HepG2 (cell line): Measurements from ENCODE around the gene YEATS4. TPM values are rescaled to one million over a fixed set of nuclear protein-coding genes. Genes with fewer than 3 reads are reported as not detected.

ENCODE experiments used
- ATAC-seq: fragments of 200-7000 bp; cut with Tn5 transposase; 3 replicates; pipeline ENCODE4 v1.9.1; 2020; ENCODE audit warnings: mild to moderate bottlenecking, moderate library complexity
- BruUV-seq: library from RNA; stranded (reverse); fragments of 400-500 nt; replicated peaks from 2 replicates; lab custom pipeline; 2021; lab: Mats Ljungman, UMichigan
- CTCF ChIA-PET: fragments of 300-600 bp; formaldehyde crosslinking; extraction: SDS; loops from one replicate; lab custom pipeline; 2021; ENCODE audit warnings: low total read pairs, inconsistent platforms, low intra/inter-chr PET ratio; lab: Yijun Ruan, JAX
- POLR2A ChIA-PET: fragments of 350-600 bp; sonication (Branson Sonifier 250); formaldehyde crosslinking; loops from one replicate; lab custom pipeline; 2020; ENCODE audit warnings: antibody characterized with exemption, inconsistent platforms; lab: Yijun Ruan, JAX
- DNase-seq: peaks from one replicate; pipeline ENCODE4 v3.0.0-alpha.2; 2015; ENCODE audit warnings: low spot score
- FAIRE-seq: peaks from 3 replicates; lab custom pipeline; 2011; peaks lifted over from hg19 to GRCh38; lab: Jason Lieb, UNC
- H2AFZ ChIP-seq: one replicate; pipeline ENCODE4 v1.6.1; 2011; ENCODE audit warnings: low read length, inconsistent platforms
- H3K27ac ChIP-seq: fragments of 300-600 bp; 3 replicates; pipeline ENCODE4 v1.8.0; 2011; ENCODE audit warnings: mixed run types, mild to moderate bottlenecking, mixed read lengths, low read length, inconsistent platforms; ENCODE audit not compliant: insufficient read depth; ENCODE audit errors: extremely low read length
- H3K27me3 ChIP-seq, 2 experiments: fragments of 200-600 bp in 1 of 2; 2 replicates in 1 of 2; 3 replicates in 1 of 2; pipeline versions ENCODE4 v1.6.0 to v1.8.0; 2011; ENCODE audit warnings: low read length in 2 of 2, mild to moderate bottlenecking in 2 of 2, moderate library complexity in 2 of 2, inconsistent platforms in 1 of 2; ENCODE audit not compliant: insufficient read depth in 2 of 2, control insufficient read depth in 1 of 2
- H3K36me3 ChIP-seq, 2 experiments: fragments of 200-600 bp in 1 of 2; replicated peaks in 1 of 2; 2 replicates in 1 of 2; 3 replicates in 1 of 2; pipeline versions ENCODE4 v1.5.1 to v1.8.0; 2011; ENCODE audit warnings: low read length in 2 of 2, inconsistent platforms in 1 of 2; ENCODE audit not compliant: insufficient read depth in 2 of 2, control insufficient read depth in 1 of 2
- H3K4me1 ChIP-seq: 2 replicates; pipeline ENCODE4 v1.5.1; 2012; ENCODE audit warnings: low read length, inconsistent platforms; ENCODE audit not compliant: insufficient read depth
- H3K4me2 ChIP-seq: 2 replicates; pipeline ENCODE4 v1.6.0; 2011; ENCODE audit warnings: low read depth, low read length, inconsistent platforms
- H3K4me3 ChIP-seq, 3 experiments: fragments of 200-600 bp in 1 of 3; sonication (generic), shearing (Covaris generic) in 1 of 3; replicated peaks in 1 of 3; 2 replicates each; pipeline ENCODE4 v1.5.1; 2011 to 2016; ENCODE audit warnings: low read length in 3 of 3, inconsistent platforms in 2 of 3, low read depth in 2 of 3, mild to moderate bottlenecking in 2 of 3, control low read depth in 1 of 3, mixed read lengths in 1 of 3; ENCODE audit not compliant: insufficient read depth in 1 of 3
- H3K79me2 ChIP-seq: one replicate; pipeline ENCODE4 v1.6.1; 2011; ENCODE audit warnings: low read length, inconsistent platforms; ENCODE audit not compliant: insufficient read depth
- H3K9ac ChIP-seq: 2 replicates; pipeline ENCODE4 v1.6.0; 2011; ENCODE audit warnings: mild to moderate bottlenecking, low read depth, low read length, inconsistent platforms; ENCODE audit not compliant: insufficient read depth
- H3K9me3 ChIP-seq: 2 replicates; pipeline ENCODE4 v1.5.1; 2012; ENCODE audit warnings: mild to moderate bottlenecking, low read length
- H4K20me1 ChIP-seq: 2 replicates; pipeline ENCODE4 v1.6.0; 2011; ENCODE audit warnings: inconsistent platforms, mild to moderate bottlenecking, low read length, moderate library complexity; ENCODE audit not compliant: insufficient read depth
- CEBPB ChIP-seq: IDR thresholded peaks from 2 replicates; pipeline ENCODE4 v1.6.1; 2011; ENCODE audit warnings: low read depth, low read length, improper control_type of control experiment, borderline replicate concordance
- ELF3 ChIP-seq: IDR thresholded peaks from 2 replicates; pipeline ENCODE4 v1.6.1; 2016; ENCODE audit warnings: missing genetic modification reagents, missing compliant biosample characterization
- GPBP1L1 ChIP-seq: sonication (generic); formaldehyde crosslinking; IDR thresholded peaks from 2 replicates; pipeline ENCODE4 v1.5.0; 2020; ENCODE audit warnings: mild to moderate bottlenecking, missing genetic modification reagents
- MAZ ChIP-seq, 2 experiments: sonication (generic) in 1 of 2; formaldehyde crosslinking in 1 of 2; IDR thresholded peaks; 2 replicates each; pipeline versions ENCODE4 v1.5.0 to v1.6.1; 2012 to 2020; ENCODE audit warnings: low read depth in 2 of 2, mild to moderate bottlenecking in 2 of 2, borderline replicate concordance in 1 of 2, improper control_type of control experiment in 1 of 2, low read length in 1 of 2, missing genetic modification reagents in 1 of 2, moderate library complexity in 1 of 2
- SP1 ChIP-seq, 2 experiments: fragments of 450-650 bp in 1 of 2; sonication (generic) in 1 of 2; formaldehyde crosslinking in 1 of 2; IDR thresholded peaks; 2 replicates each; pipeline versions ENCODE4 v1.4.0 to v1.6.1; 2016 to 2020; ENCODE audit warnings: missing genetic modification reagents in 1 of 2
- SYNCRIP ChIP-seq: fragments of 200-400 bp; formaldehyde crosslinking; IDR thresholded peaks from 2 replicates; pipeline ENCODE4 v1.6.1; 2018; ENCODE audit warnings: mild to moderate bottlenecking, low read depth, low read length; ENCODE audit not compliant: insufficient read depth
- U2AF2 ChIP-seq: fragments of 200-400 bp; formaldehyde crosslinking; IDR thresholded peaks from 2 replicates; pipeline ENCODE4 v1.6.1; 2017; ENCODE audit warnings: low read depth, mild to moderate bottlenecking, low read length
- ZKSCAN1 ChIP-seq: fragments of 150-350 bp; IDR thresholded peaks from 2 replicates; pipeline ENCODE4 v1.6.1; 2014; ENCODE audit warnings: low read length
- ZNF563 ChIP-seq: sonication (generic); formaldehyde crosslinking; IDR thresholded peaks from 2 replicates; pipeline ENCODE4 v1.8.0; 2022; ENCODE audit warnings: mild to moderate bottlenecking, moderate library complexity, missing genetic modification reagents
- ZNF570 ChIP-seq: sonication (generic); formaldehyde crosslinking; IDR thresholded peaks from 2 replicates; pipeline ENCODE4 v1.4.0; 2020; ENCODE audit warnings: mild to moderate bottlenecking, missing genetic modification reagents, borderline replicate concordance
- ZNF83 ChIP-seq: sonication (generic); formaldehyde crosslinking; IDR thresholded peaks from 2 replicates; pipeline ENCODE4 v1.4.0; 2020; ENCODE audit warnings: missing genetic modification reagents, mild to moderate bottlenecking, borderline replicate concordance
- ZSCAN21 ChIP-seq: sonication (generic); formaldehyde crosslinking; IDR thresholded peaks from 2 replicates; pipeline ENCODE4 v1.8.0; 2022; ENCODE audit warnings: mild to moderate bottlenecking, missing genetic modification reagents, moderate library complexity, borderline replicate concordance
- WGBS: methylation state at CpG from one replicate; pipeline ENCODE4 v1.1.6; 2017; ENCODE audit warnings: low lambda C conversion rate; 5-methylcytosine and 5-hydroxymethylcytosine counted together
- in situ Hi-C: cut with HindIII; loops from 2 replicates; pipeline ENCODE4 v1.10.0; 2017; ENCODE audit warnings: low pct_unique_long_range_greater_than_20kb; ENCODE audit not compliant: extremely low pct_ligation_motif_present
- intact Hi-C: fragments of 100-400 bp; cut with micrococcal nuclease; formaldehyde crosslinking; loops from one replicate; pipeline ENCODE4 v1.10.0; 2022; ENCODE audit not compliant: unreplicated experiment
- polyA plus RNA-seq, 8 experiments: library from polyadenylated mRNA; depleted of rRNA in 3 of 8; stranded (reverse) in 7 of 8; unstranded in 1 of 8; fragments of >200 nt; fragmentation: Illumina TruSeq in 4 of 8; extraction: Trizol in 4 of 8; gene quantifications; 2 replicates each; pipeline versions ENCODE4 v1.2.1 to v1.2.3, GENCODE V29; 2011 to 2016; ENCODE audit warnings: low read depth in 4 of 8, missing spikeins in 1 of 8, mixed read lengths in 1 of 8; ENCODE audit not compliant: insufficient read depth in 1 of 8
- total RNA-seq, 5 experiments: library from RNA; depleted of rRNA; stranded (reverse); fragments of >200 nt; fragmentation: Illumina TruSeq; extraction: Trizol; gene quantifications; 2 replicates each; pipeline ENCODE4 v1.2.3, GENCODE V29; 2016; ENCODE audit warnings: low read depth in 1 of 5
- TF ChIP-seq, protein P1 (sequence below): sonication (generic); formaldehyde crosslinking; IDR thresholded peaks from 2 replicates; pipeline ENCODE4 v1.4.0; 2020; ENCODE audit warnings: missing genetic modification reagents
- TF ChIP-seq, protein P2 (sequence below): sonication (generic); formaldehyde crosslinking; IDR thresholded peaks from 2 replicates; pipeline ENCODE4 v1.4.0; 2020; ENCODE audit warnings: mild to moderate bottlenecking, low read depth, missing genetic modification reagents

The YEATS4 gene
- total and polyA plus RNA-seq, 2 of the 13 experiments (the other 11 are each of a cell fraction or from before 2014, with no cell fraction given), result 16.8 to 45.0 TPM

GRCh38 chr12:69428351-69429073 is 69.0 kb downstream of the YEATS4 start:
- Histone ChIP-seq H3K9ac (no peak overlapping the region), H3K4me2 (no peak overlapping the region), H2AFZ (no peak overlapping the region), H4K20me1 (no peaks in the 10 kb centered on the region), H3K4me3 (no peak overlapping the region), H3K79me2 (no peaks in the 10 kb centered on the region), H3K27ac (no peak overlapping the region), H3K36me3 (no peaks in the 10 kb centered on the region), H3K9me3 (no peaks in the 10 kb centered on the region), H3K27me3 (no peaks in the 10 kb centered on the region), H3K4me1 (peaks cover 33% of the 10 kb centered on the region)
- in situ Hi-C loops (no loop called here), intact Hi-C loops (no loop called here)
- ATAC-seq (peak; percentile 53; the same call in 1 of the 3 replicates), FAIRE-seq (peak; percentile 12), DNase-seq (no peak)
- BruUV-seq, result no TSS peak
- WGBS, result 55% methylated on average over 7 of the region's 7 CpGs
- ChIA-PET CTCF (no interaction called here), POLR2A (no interaction called here)
- peak; percentile 31; the same call in 1 of the 2 replicates for TF ChIP-seq CEBPB
- TF ChIP-seq SYNCRIP, result no peak
- TF ChIP-seq ZSCAN21 (CRISPR knock-in tag), result no peak

DNA sequence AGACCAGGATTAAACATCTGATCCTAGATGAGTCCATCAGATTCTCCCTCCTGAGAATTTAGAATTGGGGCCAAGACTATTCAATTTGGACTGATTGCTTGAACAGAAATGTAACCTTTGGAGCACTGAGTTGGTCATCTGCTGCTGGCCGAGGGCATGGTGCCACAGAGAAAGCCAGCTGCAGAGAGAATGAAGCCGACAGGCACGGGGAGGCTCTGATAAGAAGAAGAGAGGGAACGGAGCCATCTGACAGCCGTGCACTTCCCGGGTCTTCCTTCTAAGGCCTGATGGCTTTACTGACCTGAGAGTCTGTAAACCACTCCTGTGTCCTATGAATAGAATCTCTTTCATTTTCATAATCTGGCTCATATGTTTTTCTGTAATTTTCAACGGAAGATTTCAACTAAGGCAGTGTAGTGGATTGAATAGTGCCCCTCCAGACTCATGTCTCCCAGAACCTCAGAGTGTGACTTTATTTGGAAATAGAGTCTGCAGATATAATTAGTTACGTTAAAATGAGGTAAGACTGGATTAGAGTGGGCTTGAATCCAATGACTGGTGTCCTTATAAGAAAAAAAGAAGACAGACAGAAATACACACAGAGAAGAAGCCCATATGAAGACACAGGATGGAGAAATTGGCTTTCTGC is 71.5 kb downstream of the YEATS4 start:
- peaks cover 33% of the 10 kb centered on the region for H3K4me1 ChIP-seq
- no peak overlapping the region for H2AFZ ChIP-seq
- H3K27me3 ChIP-seq, result no peaks in the 10 kb centered on the region
- in situ Hi-C loops, result no loop called here
- H3K4me2 ChIP-seq, result no peak overlapping the region
- 68% methylated on average over 8 of the region's 8 CpGs for WGBS
- no peak for ATAC-seq
- intact Hi-C loops, result no loop called here
- H3K9ac ChIP-seq, result no peak overlapping the region
- H3K79me2 ChIP-seq, result no peaks in the 10 kb centered on the region
- H3K36me3 ChIP-seq, result no peaks in the 10 kb centered on the region
- ChIA-PET POLR2A (no interaction called here), CTCF (no interaction called here)
- no peaks in the 10 kb centered on the region for H4K20me1 ChIP-seq
- H3K27ac ChIP-seq, result no peak overlapping the region
- FAIRE-seq, result no peak
- no peaks in the 10 kb centered on the region for H3K9me3 ChIP-seq
- no TSS peak for BruUV-seq
- H3K4me3 ChIP-seq, result no peak overlapping the region
- no peak for DNase-seq
- TF ChIP-seq, protein P1, sequence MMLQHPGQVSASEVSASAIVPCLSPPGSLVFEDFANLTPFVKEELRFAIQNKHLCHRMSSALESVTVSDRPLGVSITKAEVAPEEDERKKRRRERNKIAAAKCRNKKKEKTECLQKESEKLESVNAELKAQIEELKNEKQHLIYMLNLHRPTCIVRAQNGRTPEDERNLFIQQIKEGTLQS (CRISPR knock-in tag), result no peak
- TF ChIP-seq SP1 (IDR thresholded peaks at IDR 0.05) (no peak), SP1 (CRISPR knock-in tag; IDR thresholded peaks at IDR 0.05) (no peak), ZKSCAN1 (no peak), GPBP1L1 (CRISPR knock-in tag) (no peak), MAZ (IDR thresholded peaks at IDR 0.05; ENCODE audit: borderline replicate concordance, low read depth, low read length) (no peak), MAZ (CRISPR knock-in tag; IDR thresholded peaks at IDR 0.05; ENCODE audit: low read depth) (no peak), ELF3 (no peak), ZNF83 (CRISPR knock-in tag) (no peak), U2AF2 (no peak), ZNF570 (CRISPR knock-in tag) (no peak), ZNF563 (no peak)
- TF ChIP-seq, protein P2, sequence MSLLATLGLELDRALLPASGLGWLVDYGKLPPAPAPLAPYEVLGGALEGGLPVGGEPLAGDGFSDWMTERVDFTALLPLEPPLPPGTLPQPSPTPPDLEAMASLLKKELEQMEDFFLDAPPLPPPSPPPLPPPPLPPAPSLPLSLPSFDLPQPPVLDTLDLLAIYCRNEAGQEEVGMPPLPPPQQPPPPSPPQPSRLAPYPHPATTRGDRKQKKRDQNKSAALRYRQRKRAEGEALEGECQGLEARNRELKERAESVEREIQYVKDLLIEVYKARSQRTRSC, result no peak
